Mesendoderm (in vitro differentiated cells): Measurements from ENCODE around the gene PXYLP1.

Experiments used
- DNase-seq: peaks from one replicate; pipeline ENCODE4 v3.0.0; 2013
- H2AK5ac ChIP-seq: 2 replicates; pipeline ENCODE4 v1.6.1; 2013; ENCODE audit warnings: low read length, inconsistent platforms
- H2BK120ac ChIP-seq: 2 replicates; pipeline ENCODE4 v1.6.1; 2013; ENCODE audit warnings: low read depth, mild to moderate bottlenecking, low read length, moderate library complexity, mixed read lengths
- H2BK15ac ChIP-seq: replicated peaks from 2 replicates; pipeline ENCODE4 v1.6.1; 2013; ENCODE audit warnings: low read depth, mild to moderate bottlenecking, moderate library complexity
- H2BK5ac ChIP-seq: 2 replicates; pipeline ENCODE4 v1.6.1; 2013; ENCODE audit warnings: low read length, inconsistent platforms
- H3K18ac ChIP-seq: 2 replicates; pipeline ENCODE4 v1.6.1; 2013; ENCODE audit warnings: mild to moderate bottlenecking, low read length, mixed read lengths
- H3K23ac ChIP-seq: one replicate; pipeline ENCODE4 v1.6.1; 2013; ENCODE audit warnings: low read length
- H3K27ac ChIP-seq: 2 replicates; pipeline ENCODE4 v1.5.1; 2013; ENCODE audit warnings: low read depth, mild to moderate bottlenecking, inconsistent platforms, low read length, moderate library complexity
- H3K27me3 ChIP-seq: 2 replicates; pipeline ENCODE4 v1.6.1; 2013; ENCODE audit warnings: low read length, control low read depth, mild to moderate bottlenecking, inconsistent platforms; ENCODE audit not compliant: insufficient read depth, poor library complexity
- H3K36me3 ChIP-seq: 2 replicates; pipeline ENCODE4 v1.6.1; 2013; ENCODE audit warnings: low read length, inconsistent platforms; ENCODE audit not compliant: control insufficient read depth, insufficient read depth
- H3K4ac ChIP-seq: one replicate; pipeline ENCODE4 v1.6.1; 2013; ENCODE audit warnings: low read depth, mild to moderate bottlenecking, low read length, moderate library complexity
- H3K4me1 ChIP-seq: 2 replicates; pipeline ENCODE4 v1.6.1; 2013; ENCODE audit warnings: low read depth, low read length, inconsistent platforms; ENCODE audit not compliant: control insufficient read depth
- H3K4me2 ChIP-seq: 2 replicates; pipeline ENCODE4 v1.6.1; 2013; ENCODE audit warnings: low read length
- H3K4me3 ChIP-seq: 2 replicates; pipeline ENCODE4 v1.5.1; 2013; ENCODE audit warnings: mild to moderate bottlenecking, low read length
- H3K56ac ChIP-seq: one replicate; pipeline ENCODE4 v1.6.1; 2013; ENCODE audit warnings: low read length
- H3K79me1 ChIP-seq: 2 replicates; pipeline ENCODE4 v1.6.1; 2013; ENCODE audit warnings: low read length, inconsistent platforms
- H3K79me2 ChIP-seq: 2 replicates; pipeline ENCODE4 v1.6.1; 2013; ENCODE audit warnings: mild to moderate bottlenecking, low read length; ENCODE audit not compliant: control insufficient read depth, insufficient read depth
- H3K9ac ChIP-seq: 2 replicates; pipeline ENCODE4 v1.6.1; 2013; ENCODE audit warnings: low read length, inconsistent platforms
- H4K5ac ChIP-seq: one replicate; pipeline ENCODE4 v1.6.1; 2013; ENCODE audit warnings: low read length
- H4K8ac ChIP-seq: one replicate; pipeline ENCODE4 v1.6.1; 2013; ENCODE audit warnings: low read depth, mild to moderate bottlenecking, control low read depth, low read length, moderate library complexity
- WGBS: extraction: QIAGEN DNeasy Blood & Tissue Kit; methylation state at CpG from one replicate; pipeline ENCODE4 v1.1.7; 2013; ENCODE audit warnings: low lambda C conversion rate, missing lambda C conversion rate; ENCODE audit not compliant: insufficient coverage; ENCODE audit errors: extremely low coverage; 5-methylcytosine and 5-hydroxymethylcytosine counted together

The PXYLP1 gene

GRCh38 chr3:141266797-141267555 lies 35.4 kb downstream of the PXYLP1 start:
- Histone ChIP-seq H3K23ac (no peak overlapping the region), H3K18ac (no peak overlapping the region), H2BK15ac (no peak overlapping the region), H3K4me1 (no peaks in the 10 kb centered on the region), H3K4me2 (no peak overlapping the region), H3K27ac (no peak overlapping the region), H2AK5ac (no peak overlapping the region), H4K5ac (no peak overlapping the region), H3K79me1 (no peaks in the 10 kb centered on the region), H3K79me2 (no peaks in the 10 kb centered on the region), H2BK5ac (no peak overlapping the region), H3K27me3 (no peaks in the 10 kb centered on the region), H2BK120ac (no peak overlapping the region), H3K36me3 (peaks cover 2% of the 10 kb centered on the region), H3K9ac (no peak overlapping the region), H3K56ac (no peak overlapping the region), H3K4me3 (no peak overlapping the region), H4K8ac (no peak overlapping the region), H3K4ac (no peak overlapping the region)
- no CpG with 5 or more reads among the region's 13 CpGs for WGBS
- no peak for DNase-seq

DNA sequence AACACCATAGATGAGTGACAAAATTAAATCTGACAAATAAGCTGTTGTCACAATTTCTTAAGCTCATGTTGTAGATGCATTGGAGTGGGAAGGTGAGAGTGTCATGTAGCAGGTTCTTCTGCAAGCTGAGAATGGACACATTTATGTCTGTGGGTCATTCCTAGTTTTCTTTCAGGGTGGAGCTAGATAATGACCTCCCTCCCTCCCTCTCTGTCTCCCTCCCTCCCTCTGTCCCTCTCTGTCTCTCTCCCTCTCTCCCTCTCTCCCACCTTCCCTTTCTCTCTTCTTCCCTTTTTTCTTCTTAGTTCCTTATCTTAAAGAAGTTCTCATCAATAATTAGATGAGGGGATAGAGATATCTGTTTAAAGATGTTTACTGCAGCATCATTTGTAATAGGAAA lies 36.0 kb downstream of the PXYLP1 start:
- Histone ChIP-seq H2BK120ac (no peak overlapping the region), H4K5ac (no peak overlapping the region), H2BK5ac (no peak overlapping the region), H2BK15ac (no peak overlapping the region), H3K79me1 (no peaks in the 10 kb centered on the region), H3K4me3 (no peak overlapping the region), H3K36me3 (peaks cover 2% of the 10 kb centered on the region), H3K4ac (no peak overlapping the region), H3K23ac (no peak overlapping the region), H3K4me1 (no peaks in the 10 kb centered on the region), H3K18ac (no peak overlapping the region), H3K27ac (no peak overlapping the region), H3K79me2 (no peaks in the 10 kb centered on the region), H3K27me3 (no peaks in the 10 kb centered on the region), H3K9ac (no peak overlapping the region), H3K56ac (no peak overlapping the region), H4K8ac (no peak overlapping the region), H2AK5ac (no peak overlapping the region), H3K4me2 (no peak overlapping the region)
- DNase-seq, result no peak

- Histone ChIP-seq H4K8ac (no peak overlapping the region), H3K27me3 (no peaks in the 10 kb centered on the region), H2BK15ac (no peak overlapping the region), H3K4me2 (no peak overlapping the region), H4K5ac (no peak overlapping the region), H3K56ac (no peak overlapping the region), H3K9ac (no peak overlapping the region), H3K79me2 (no peaks in the 10 kb centered on the region), H2BK5ac (no peak overlapping the region), H3K36me3 (peaks cover 2% of the 10 kb centered on the region), H3K4me3 (no peak overlapping the region), H3K23ac (no peak overlapping the region), H2AK5ac (no peak overlapping the region), H3K79me1 (no peaks in the 10 kb centered on the region), H2BK120ac (no peak overlapping the region), H3K4me1 (no peaks in the 10 kb centered on the region), H3K18ac (no peak overlapping the region), H3K27ac (no peak overlapping the region), H3K4ac (no peak overlapping the region)
- WGBS, result no CpG with 5 or more reads among the region's 7 CpGs
- no peak for DNase-seq
Measured at GRCh38 chr3:141268306-141268705, 36.7 kb downstream of the PXYLP1 start.

- H3K4me2 ChIP-seq, result no peak overlapping the region
- H3K4me3 ChIP-seq, result no peak overlapping the region
- no peak overlapping the region for H4K8ac ChIP-seq
- no peak overlapping the region for H3K56ac ChIP-seq
- no CpG with 5 or more reads among the region's 4 CpGs for WGBS
- H3K27me3 ChIP-seq, result no peaks in the 10 kb centered on the region
- no peaks in the 10 kb centered on the region for H3K4me1 ChIP-seq
- H3K27ac ChIP-seq, result no peak overlapping the region
- no peak overlapping the region for H3K4ac ChIP-seq
- H2BK15ac ChIP-seq, result no peak overlapping the region
- H2AK5ac ChIP-seq, result no peak overlapping the region
- no peak overlapping the region for H4K5ac ChIP-seq
- H2BK5ac ChIP-seq, result no peak overlapping the region
- H3K9ac ChIP-seq, result no peak overlapping the region
- H3K79me2 ChIP-seq, result no peaks in the 10 kb centered on the region
- no peak overlapping the region for H2BK120ac ChIP-seq
- peaks cover 2% of the 10 kb centered on the region for H3K36me3 ChIP-seq
- H3K23ac ChIP-seq, result no peak overlapping the region
- H3K18ac ChIP-seq, result no peak overlapping the region
- no peaks in the 10 kb centered on the region for H3K79me1 ChIP-seq
- no peak for DNase-seq
Measured at GRCh38 chr3:141268791-141269190, 37.2 kb downstream of the PXYLP1 start.

GRCh38 chr3:141269961-141270360 lies 38.3 kb downstream of the PXYLP1 start:
- Histone ChIP-seq H3K79me1 (no peaks in the 10 kb centered on the region), H3K23ac (no peak overlapping the region), H3K79me2 (no peaks in the 10 kb centered on the region), H3K4me1 (no peaks in the 10 kb centered on the region), H2BK120ac (no peak overlapping the region), H2AK5ac (no peak overlapping the region), H4K8ac (no peak overlapping the region), H3K36me3 (no peaks in the 10 kb centered on the region), H3K56ac (no peak overlapping the region), H3K18ac (no peak overlapping the region), H2BK15ac (no peak overlapping the region), H3K4ac (no peak overlapping the region), H2BK5ac (no peak overlapping the region), H3K4me2 (no peak overlapping the region), H3K27ac (no peak overlapping the region), H4K5ac (no peak overlapping the region), H3K4me3 (no peak overlapping the region), H3K9ac (no peak overlapping the region), H3K27me3 (no peaks in the 10 kb centered on the region)
- DNase-seq, result no peak
- WGBS, result no CpG with 5 or more reads among the region's 3 CpGs
